Stimulated activated CD4-positive, alpha-beta T cell treated with anti-CD3 and anti-CD28 coated beads, Interleukin-2, amount 100 ng/mL, for 48 hours (primary cell): ENCODE measurements around the gene PEA15.

Experiments
- DNase-seq, 2 donors: peaks; one replicate each; pipeline ENCODE4 v3.0.0-alpha.2; 2020

The PEA15 gene, protein sequence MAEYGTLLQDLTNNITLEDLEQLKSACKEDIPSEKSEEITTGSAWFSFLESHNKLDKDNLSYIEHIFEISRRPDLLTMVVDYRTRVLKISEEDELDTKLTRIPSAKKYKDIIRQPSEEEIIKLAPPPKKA

DNA sequence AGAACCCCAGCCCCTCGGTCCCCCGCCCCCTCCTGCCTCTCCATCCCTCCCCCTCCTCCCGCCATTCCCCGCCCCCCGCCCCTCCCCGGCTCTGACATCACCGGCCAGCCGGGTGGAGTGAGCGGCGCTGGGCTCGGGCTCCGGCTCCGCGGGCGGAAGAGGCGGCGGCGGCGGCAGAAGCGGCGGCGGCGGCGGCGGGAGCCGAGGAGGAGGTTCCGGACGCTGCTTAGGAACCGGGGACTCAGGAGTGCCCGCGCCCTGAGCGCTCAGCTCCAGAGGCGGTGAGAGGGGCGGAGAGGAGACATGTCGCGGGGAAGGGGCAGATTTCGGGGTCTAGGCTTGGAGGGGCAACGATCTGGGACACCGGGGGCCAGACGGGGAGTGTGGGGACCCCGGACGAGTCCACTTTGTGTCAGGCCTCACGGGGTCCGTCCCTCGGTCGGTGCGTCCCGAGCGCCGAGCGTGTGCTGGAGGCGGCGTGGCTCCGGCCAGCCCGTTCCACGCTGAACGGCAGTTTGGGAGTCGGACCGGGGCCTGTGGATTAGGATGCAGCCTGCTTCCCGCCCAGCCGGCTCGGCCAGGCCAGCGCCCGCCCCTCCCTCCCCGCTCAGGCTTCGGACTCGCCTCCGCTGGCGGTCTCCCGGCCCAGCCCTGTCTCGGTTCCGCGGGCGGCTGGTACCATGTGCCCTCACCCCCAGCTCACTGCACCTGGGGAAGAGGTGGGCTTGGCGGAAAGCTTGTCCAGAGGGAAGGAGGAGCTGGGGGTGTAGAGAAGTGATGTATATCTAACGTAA lies at the start of gene PEA15:
PEA15 (plus strand) TSS at position 143 of the 794 bp plus-strand sequence. CDS start 6,161 bp downstream, outside the sequence.
- peak; percentile 59 to 65 for DNase-seq

DNA sequence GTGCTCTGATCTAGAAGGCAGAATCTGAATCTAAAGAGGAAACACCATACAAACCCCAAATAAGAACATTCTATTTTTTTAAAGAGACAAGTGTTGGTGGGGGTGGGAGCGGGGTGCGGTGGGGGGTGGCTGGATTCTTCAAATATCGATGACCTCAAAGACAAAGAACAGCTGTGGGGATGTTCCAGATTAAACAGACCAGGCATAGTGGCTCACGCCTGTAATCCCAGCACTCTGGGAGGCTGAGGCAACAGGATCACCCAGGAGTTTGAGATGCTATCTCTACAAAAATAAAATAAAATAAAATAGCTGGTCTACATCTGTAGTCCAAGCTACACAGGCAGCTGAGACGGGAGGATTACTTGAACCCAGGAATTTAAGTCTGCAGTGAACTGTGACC lies 48.8 kb upstream of the PEA15 start:
- no peak for DNase-seq

DNA sequence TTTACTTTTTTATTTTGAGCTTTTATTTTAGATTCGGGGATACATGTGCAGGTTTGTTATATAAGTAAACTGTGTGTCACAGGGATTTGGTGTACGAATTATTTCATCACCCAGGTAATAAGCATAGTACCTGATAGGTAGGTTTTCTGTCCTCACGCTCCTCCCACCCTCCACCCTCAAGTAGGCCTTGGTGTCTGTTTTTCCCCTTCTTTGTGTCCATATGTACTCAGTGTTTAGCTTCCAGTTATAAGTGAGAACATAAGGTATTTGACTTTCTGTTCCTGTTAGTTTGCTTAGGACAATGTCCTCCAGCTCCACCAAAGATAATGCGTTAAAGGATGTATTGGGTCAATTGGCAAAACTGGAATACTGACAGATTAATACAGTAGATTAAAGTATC lies 48.0 kb upstream of the PEA15 start:
- DNase-seq: no peak

DNA sequence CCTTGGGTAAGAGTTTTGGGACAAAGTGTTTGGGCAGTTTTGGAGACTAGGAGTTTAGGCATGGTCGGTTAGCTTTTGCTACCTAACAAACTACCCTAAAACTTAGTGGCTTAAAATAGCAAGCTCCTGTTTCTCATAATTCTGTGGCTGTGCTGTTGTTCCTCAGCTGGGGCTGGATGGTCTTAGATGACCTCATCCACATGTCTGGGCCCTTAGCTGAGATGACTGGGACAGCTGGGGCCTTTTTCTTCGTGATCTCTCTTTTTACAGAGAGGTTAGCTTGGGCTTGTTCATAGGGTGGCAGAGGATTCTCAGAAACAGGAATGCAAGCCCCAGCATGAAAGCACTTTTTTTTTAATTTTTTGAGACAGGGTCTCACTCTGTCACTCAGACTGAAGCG lies 47.2 kb upstream of the PEA15 start:
- DNase-seq: no peak

DNA sequence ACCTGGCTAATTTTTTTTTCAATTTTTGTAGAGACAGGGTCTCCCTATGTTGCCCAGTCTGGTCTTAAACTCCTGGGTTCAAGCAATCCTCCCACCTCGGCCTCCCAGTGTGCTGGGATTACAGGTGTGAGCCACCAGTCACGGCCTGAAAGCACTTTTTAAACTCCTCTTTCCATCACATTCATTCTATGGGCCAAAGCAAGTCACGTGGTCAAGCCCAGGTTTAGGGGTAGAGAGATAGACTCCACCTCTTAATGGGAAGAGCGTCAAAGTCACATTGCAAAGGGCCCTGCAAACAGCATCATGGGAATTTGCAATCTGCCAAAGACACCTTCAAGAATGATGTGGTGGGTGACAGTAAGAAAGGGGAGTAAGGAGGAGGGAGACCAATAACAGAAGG lies 46.6 kb upstream of the PEA15 start:
- no peak for DNase-seq

DNA sequence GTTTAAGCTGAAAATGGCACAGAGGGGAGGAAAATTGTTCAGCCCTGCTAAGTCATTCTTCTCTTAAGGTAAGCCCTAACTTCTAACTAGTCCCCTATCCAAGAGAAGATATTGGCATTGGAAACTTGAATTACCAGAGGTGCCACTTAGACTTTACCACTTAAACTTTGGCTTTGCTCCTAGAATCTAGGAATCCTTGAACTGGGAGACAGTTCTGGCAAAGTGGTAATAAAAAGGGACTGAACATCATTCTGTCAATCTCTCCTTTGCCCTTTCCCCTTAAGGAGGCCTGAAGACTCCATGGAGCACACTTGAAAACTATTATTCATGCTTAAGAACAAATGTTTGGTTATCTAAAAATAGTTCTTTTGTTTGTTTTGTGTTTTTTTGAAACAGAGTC lies 45.3 kb upstream of the PEA15 start:
- no peak for DNase-seq

DNA sequence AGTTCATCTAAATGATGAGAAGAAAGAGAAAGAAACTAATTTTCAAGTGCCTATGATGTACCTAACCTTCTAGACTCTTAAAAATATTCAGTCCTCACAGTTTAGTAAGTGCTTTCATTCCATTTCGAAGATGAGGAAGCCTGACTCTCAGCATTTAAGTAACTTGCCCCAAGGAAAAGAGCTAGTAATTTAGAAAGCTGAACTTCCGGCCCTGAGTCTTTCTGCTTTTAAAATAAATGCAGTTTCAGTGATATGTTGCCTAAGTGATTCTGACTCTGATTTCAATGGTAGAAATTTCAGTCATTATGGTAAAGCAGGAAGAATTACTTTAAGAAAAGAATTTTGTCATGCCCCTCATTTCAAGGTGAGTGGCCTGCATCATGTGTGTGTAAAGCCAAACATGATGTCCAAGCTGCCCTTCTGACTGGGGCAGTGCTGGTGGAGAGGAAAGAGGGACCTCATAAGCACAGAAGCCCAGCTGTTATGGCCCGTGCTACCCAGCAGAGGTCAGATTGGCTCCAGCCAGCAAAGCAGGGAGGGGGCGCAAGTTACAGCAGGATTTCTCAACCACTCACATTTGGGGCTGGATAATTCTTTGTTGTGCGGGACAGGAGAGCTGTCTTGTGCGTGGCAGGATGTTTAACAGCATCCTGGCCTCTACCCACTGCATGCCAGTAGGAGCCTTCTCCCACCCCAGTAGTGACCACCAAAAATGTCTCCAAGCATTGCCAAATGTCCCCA lies 43.0 kb upstream of the PEA15 start:
- no peak for DNase-seq

DNA sequence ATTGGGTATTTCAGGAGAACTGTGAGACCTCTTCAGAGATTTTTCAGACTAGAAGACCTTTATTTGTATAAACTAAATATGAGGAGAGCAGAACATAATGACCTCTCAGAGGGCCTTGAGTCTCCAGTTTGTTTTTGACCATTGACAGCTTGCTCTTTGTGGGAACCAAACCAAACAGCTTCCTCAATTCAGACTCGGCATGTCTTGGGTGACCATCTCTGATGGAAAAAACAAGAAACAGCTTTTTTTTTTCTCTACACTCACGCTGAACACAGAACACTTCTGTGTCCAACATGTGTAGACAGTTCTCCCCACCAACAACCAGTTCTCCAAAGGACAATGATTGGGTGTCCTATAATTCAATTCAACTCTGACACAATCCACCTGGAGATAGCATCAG lies 42.3 kb upstream of the PEA15 start:
- no peak for DNase-seq

DNA sequence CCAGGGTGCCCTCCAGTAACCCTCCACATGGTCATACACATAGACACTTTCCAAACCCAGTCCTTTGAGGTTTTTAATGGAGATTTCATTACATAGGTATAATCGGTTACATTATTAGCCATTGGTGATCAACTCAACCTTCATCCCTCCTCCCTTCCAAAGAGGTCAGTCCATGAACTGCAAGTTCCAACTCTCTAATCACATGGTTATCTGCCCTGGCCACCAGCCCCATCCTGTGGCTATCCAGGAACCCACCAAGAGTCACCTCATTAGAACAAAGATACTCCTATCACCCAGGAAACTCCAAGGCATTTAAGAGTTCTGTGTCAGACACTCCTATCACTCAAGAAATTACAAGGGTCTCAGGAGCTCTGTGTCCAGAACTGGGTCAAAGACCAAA lies 41.6 kb upstream of the PEA15 start:
- no peak for DNase-seq

DNA sequence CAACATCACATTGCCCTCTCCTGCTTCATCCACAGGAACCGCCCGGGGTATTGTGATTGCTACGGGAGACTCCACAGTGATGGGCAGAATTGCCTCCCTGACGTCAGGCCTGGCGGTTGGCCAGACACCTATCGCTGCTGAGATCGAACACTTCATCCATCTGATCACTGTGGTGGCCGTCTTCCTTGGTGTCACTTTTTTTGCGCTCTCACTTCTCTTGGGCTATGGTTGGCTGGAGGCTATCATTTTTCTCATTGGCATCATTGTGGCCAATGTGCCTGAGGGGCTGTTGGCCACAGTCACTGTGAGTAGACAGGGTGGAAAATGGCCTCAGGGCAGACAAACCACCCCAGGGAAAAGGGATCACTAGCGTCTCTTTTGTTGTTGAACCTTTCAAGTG lies 41.1 kb upstream of the PEA15 start:
- DNase-seq: no peak

DNA sequence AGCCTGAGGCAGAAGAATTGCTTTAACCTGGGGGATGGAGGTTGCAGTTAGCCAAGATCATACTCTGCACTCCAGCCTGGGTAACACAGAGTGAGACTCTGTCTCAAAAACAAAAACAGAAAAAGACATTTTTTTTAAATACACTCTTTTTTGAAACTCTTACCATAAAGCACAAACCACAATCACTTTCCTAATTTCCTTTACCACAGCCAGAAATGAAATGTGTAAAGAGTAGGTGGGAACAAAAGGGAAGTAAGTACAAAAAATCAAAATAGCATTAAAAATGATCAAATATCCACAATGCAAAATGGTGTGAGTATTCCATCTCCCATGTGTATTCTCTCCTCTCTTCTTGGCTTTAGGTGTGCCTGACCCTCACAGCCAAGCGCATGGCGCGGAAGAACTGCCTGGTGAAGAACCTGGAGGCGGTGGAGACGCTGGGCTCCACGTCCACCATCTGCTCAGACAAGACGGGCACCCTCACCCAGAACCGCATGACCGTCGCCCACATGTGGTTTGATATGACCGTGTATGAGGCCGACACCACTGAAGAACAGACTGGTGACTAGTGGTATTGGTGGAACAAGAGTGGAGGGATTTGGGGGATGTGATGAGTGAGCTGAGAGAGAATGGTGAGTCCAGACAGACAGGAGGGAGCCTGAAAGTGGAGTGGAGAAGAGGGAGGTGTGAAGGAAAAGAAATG lies 38.9 kb upstream of the PEA15 start:
- no peak for DNase-seq

DNA sequence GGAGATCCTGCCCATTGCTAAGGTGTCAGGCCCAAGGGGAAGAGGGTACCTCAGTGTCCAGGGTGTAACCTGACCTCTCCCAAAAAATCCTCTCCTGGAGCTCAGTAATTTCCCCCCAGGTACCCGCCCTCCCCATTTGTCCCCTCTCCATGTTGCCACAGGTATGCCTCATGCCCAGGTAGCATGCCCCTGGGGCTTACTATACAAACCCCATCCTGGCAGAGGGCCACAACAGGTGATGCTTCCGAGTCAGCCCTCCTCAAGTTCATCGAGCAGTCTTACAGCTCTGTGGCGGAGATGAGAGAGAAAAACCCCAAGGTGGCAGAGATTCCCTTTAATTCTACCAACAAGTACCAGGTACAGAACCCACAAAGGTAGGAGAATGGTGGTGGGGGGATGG lies 38.1 kb upstream of the PEA15 start:
- no peak for DNase-seq

DNA sequence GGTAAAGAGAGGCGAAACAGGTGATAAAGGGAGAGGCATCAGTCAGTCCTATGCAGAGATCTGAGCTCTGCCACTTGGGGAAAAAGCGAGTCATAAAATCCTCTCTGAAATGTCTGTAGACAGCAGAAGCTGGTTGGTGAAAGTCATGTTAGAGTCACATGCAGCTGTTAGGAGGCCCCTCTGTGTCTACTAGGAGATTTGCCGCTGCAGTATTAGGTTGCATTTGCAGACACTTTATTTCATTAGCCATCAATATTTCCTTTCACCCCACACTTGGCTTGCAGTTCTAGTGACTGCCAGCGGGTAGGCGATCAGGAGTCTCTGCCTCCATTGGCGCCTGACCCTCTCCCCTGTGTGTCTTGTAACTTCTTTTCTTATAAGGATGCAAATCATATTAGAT lies 37.6 kb upstream of the PEA15 start:
- no peak for DNase-seq

DNA sequence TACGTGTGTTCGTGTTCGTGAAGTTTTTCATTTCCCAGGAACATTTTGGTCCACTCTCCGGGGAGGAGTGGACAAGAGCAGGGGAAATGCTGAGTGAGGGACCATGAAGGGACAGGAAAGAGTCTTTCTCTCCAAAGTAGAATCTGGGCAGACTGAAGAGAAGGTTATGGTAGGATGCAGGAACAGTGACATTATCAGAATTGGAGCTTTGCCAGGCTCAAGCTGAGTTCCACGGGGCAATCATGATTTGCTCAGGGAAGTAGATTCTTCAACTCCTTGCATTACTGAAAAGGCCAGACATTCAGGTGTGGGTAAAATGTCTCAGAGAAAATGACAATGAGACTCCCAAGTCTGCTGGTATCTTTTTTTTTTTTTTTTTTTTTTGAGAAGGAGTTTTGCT lies 37.2 kb upstream of the PEA15 start:
- no peak for DNase-seq

DNA sequence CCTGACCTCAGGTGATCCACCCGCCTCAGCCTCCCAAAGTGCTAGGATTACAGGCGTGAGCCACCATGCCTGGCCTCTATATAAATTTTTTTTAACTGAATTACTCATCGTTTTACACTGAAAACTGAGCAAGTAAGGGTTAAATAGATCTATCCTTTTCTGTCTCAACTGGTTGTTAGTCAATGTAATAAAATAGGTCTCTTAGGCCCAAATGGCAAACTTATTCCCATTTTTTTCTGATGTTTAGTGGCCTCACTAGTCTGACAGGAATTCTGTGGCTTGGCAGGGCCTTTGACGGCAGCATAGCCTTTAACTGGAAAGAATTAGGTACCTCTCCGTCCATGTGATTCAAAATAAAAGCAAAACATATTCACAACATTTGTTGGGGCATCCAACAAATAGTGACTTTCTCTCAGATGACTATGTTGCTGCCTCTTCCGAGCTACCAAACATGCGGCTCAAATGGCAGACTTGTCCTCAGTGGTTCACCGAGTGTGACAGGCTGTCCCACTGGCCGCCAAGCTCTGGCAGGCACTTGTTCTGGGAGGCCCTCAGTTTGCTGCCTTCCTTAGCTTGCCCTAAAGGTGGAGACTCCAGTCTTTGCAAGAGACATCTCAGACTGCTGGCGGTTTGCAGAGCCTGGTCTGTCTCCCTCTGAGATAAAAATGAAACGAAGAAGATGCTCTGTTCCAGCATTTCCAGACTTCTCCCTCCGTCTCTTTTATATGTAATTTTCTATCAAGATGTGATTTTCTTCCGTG lies 36.4 kb upstream of the PEA15 start:
- no peak for DNase-seq

DNA sequence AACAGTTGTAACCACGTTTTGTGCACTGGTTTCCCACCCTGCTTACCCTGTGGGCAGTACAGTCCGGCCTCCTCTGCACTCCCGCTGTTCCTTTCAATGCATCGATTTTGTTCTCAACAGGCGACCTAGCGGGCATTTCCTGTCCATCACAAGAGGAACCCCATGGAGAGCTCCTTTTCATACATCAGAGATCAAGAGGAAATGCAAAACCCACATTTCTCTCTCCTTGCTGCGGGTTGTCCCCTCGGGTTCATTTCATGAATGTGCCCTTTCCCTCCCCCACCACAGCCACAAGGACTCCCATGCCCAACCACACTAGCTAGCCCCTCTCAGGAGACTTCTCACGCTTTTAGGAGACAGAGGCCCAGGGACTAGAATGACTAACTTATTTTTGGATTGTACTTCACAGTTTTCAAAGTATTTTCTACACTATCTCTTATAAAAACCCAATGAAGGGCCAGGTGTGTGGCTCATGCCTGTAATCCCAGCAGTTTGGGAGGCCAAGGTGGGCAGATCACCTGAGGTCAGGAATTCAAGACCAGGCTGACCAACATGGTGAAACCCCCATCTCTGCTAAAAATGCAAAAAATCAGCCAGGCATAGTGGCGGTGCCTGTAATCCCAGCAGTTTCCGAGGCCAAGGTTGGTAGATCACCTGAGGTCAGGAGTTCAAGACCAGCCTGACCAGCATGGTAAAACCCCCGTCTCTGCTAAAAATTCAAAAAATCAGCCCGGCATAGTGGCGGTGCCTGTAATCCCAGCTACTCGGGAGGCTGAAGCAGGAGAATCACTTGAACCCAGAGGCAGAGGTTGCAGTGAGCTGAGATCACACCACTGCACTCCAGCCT lies 35.4 kb upstream of the PEA15 start:
- no peak for DNase-seq

DNA sequence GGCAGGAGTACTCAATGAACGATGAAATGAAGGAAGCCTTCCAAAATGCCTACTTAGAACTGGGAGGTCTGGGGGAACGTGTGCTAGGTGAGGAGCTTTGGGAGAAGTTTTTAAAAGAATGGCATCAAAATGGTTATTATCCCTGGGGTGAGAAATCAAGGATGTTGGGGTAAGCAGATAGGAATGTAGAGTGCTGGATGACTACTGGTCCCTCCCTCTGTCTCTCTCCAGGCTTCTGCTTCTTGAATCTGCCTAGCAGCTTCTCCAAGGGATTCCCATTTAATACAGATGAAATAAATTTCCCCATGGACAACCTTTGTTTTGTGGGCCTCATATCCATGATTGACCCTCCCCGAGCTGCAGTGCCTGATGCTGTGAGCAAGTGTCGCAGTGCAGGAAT lies 33.8 kb upstream of the PEA15 start:
- DNase-seq: no peak

DNA sequence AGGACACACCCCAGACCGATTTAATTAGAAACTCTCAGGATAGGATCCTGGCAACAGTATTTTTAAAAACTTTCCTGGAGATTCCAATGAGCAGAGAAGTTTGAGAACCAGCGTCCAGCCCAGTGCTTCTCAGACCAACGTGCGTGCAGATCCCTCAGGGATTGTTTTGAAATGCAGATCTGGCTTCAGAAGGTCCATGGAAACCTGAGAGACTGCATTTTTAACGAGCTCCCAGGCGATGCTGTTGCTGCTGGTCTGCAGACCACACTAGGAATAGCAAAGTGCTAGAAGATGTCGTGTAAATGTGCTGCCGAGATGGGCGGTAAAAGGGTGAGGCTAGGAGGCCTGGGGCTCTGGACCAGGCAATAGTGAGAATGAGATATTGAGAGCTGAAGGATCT lies 33.2 kb upstream of the PEA15 start:
- no peak for DNase-seq

DNA sequence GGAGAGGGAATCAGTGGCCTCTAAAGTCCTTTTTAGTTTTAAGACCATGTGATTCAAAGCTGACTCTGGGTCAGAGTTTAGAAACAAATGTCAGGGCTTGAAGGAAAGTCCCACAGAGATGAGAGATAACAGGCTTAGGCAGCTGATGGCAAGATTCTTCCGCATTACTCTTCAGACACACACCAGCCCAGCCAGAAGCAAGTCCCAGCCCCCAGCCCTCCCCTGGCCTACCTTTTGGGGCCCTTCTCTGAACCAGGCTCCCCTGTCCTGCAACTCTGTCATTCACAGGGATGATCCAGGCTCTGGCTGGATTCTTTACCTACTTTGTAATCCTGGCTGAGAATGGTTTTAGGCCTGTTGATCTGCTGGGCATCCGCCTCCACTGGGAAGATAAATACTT lies 28.0 kb upstream of the PEA15 start:
- DNase-seq: no peak

DNA sequence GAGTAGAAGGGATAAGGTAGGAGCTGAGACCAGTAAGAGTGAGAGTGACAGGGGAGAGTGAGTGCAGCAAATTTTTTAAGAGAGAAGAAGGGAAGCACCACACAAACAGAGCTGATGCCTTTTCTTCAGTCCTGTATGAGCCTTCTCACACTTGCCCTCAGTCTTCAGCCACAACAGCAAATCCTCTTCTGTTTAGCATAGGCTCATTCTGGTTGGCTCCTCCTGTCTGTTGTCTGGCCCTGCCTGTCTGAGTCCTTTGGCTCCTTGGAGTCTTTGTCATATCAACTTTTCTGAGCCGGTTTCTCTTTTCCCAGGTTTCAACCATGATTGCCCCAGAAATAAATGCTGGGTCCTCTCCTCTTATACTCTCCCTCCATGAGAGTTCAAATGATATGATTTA lies 27.5 kb upstream of the PEA15 start:
- no peak for DNase-seq

DNA sequence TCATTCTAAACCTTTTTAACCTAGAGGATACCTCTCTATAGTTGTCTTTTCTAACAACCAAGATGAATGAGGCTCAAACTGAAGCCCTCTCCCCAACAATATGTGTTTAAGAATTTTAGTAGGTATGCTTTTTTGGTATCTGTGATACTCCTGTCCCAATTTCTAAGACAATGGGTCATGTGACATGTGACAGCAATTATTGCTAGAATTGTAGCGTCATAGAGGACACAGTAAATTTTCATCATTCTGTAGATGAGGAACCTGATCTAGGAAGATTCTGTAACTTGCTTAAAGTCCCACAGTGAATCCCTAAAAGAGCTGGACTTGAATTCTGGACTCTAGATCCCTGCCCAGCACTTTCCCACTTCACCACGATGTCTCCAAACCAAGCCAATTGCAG lies 26.5 kb upstream of the PEA15 start:
- DNase-seq: no peak

DNA sequence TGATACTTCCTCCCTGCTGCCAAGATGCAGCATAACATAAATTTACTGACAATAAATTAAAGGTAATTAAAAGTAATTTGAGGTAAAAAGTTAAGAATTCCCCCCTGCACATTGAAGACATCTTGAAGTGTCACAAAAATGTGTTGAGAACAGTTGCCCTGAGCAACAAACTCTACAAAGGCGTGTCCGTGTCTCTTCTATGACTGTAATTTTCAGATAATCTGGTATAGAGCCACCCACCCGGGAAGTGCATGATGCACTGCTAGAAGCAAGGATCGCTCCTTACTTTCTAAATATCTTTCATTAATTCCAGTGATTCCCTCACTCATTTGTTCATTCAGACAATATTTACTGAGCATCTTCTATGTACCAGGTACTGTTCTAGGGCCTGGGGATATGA lies 25.8 kb upstream of the PEA15 start:
- no peak for DNase-seq
